K562 (cell line): Measurements from ENCODE around the gene GADL1. TPM values are rescaled to one million over a fixed set of nuclear protein-coding genes. Genes with fewer than 3 reads are reported as not detected.

Experiments
- ATAC-seq: fragments of 200-7000 bp; cut with Tn5 transposase; 3 replicates; pipeline ENCODE4 v1.9.1; 2020; ENCODE audit warnings: moderate library complexity
- BruUV-seq: library from RNA; stranded (reverse); fragments of 400-500 nt; replicated peaks from 2 replicates; lab custom pipeline; 2021; lab: Mats Ljungman, UMichigan
- CTCF ChIA-PET: fragments of 300-600 bp; formaldehyde crosslinking; extraction: SDS; loops from one replicate; lab custom pipeline; 2021; ENCODE audit warnings: low intra/inter-chr PET ratio; lab: Yijun Ruan, JAX
- POLR2A ChIA-PET: fragments of 300-600, 350-650 bp; sonication (Branson Sonifier 250); formaldehyde crosslinking; extraction: SDS; loops from one replicate; lab custom pipeline; 2021; ENCODE audit warnings: antibody characterized with exemption, inconsistent platforms; lab: Yijun Ruan, JAX
- DNase-seq, 4 experiments: peaks; one replicate each; pipeline versions ENCODE4 v3.0.0 to v3.0.0-alpha.2; 2011 to 2018; ENCODE audit warnings: low spot score in 3 of 4, mixed read lengths in 3 of 4; ENCODE audit errors: extremely low read depth in 1 of 4
- FAIRE-seq: peaks from 2 replicates; lab custom pipeline; 2011; peaks lifted over from hg19 to GRCh38; lab: Jason Lieb, UNC
- H2AFZ ChIP-seq: 2 replicates; pipeline ENCODE4 v1.6.0; 2011; ENCODE audit warnings: low read depth, low read length, control low read depth, inconsistent platforms
- H3K27ac ChIP-seq: fragments of 200-600 bp; 3 replicates; pipeline ENCODE4 v1.8.0; 2011; ENCODE audit warnings: low read depth, mild to moderate bottlenecking, control low read depth, inconsistent platforms, low read length, moderate library complexity, mixed read lengths; ENCODE audit errors: extremely low read depth
- H3K27me3 ChIP-seq, 2 experiments: fragments of 300-600 bp in 1 of 2; 2 replicates in 1 of 2; 3 replicates in 1 of 2; pipeline versions ENCODE4 v1.6.0 to v1.8.0; 2011; ENCODE audit warnings: inconsistent platforms in 2 of 2, low read length in 2 of 2, mild to moderate bottlenecking in 1 of 2, mixed read lengths in 1 of 2, moderate library complexity in 1 of 2; ENCODE audit not compliant: control insufficient read depth in 2 of 2, insufficient read depth in 2 of 2
- H3K36me3 ChIP-seq: fragments of 300-600 bp; 3 replicates; pipeline ENCODE4 v1.8.0; 2011; ENCODE audit warnings: mild to moderate bottlenecking, low read length, inconsistent platforms; ENCODE audit not compliant: control insufficient read depth, insufficient read depth
- H3K4me1 ChIP-seq, 2 experiments: fragments of 200-600 bp in 1 of 2; replicated peaks in 1 of 2; 2 replicates in 1 of 2; 3 replicates in 1 of 2; pipeline versions ENCODE4 v1.5.1 to v1.8.0; 2011; ENCODE audit warnings: inconsistent platforms in 2 of 2, low read length in 2 of 2, mild to moderate bottlenecking in 1 of 2, mixed read lengths in 1 of 2, moderate library complexity in 1 of 2; ENCODE audit not compliant: control insufficient read depth in 2 of 2, insufficient read depth in 2 of 2
- H3K4me2 ChIP-seq: 2 replicates; pipeline ENCODE4 v1.6.1; 2011; ENCODE audit warnings: low read length, control low read depth, inconsistent platforms, mixed read lengths; ENCODE audit not compliant: insufficient read depth
- H3K4me3 ChIP-seq: fragments of 200-600 bp; sonication (generic), shearing (Covaris generic); 2 replicates; pipeline ENCODE4 v1.5.1; 2016; ENCODE audit warnings: control low read depth, inconsistent platforms
- H3K79me2 ChIP-seq: fragments of 200-600 bp; 3 replicates; pipeline ENCODE4 v1.8.0; 2011; ENCODE audit warnings: low read length, inconsistent platforms; ENCODE audit not compliant: control insufficient read depth, insufficient read depth
- H3K9ac ChIP-seq, 2 experiments: 2 replicates each; pipeline versions ENCODE4 v1.6.0 to v1.6.1; 2011; ENCODE audit warnings: low read depth in 2 of 2, low read length in 2 of 2, control low read depth in 1 of 2, inconsistent platforms in 1 of 2, mild to moderate bottlenecking in 1 of 2, mixed read lengths in 1 of 2; ENCODE audit not compliant: insufficient read depth in 1 of 2
- H3K9me1 ChIP-seq: one replicate; pipeline ENCODE4 v1.6.0; 2011; ENCODE audit warnings: inconsistent platforms, mild to moderate bottlenecking, low read length, moderate library complexity; ENCODE audit not compliant: control insufficient read depth, insufficient read depth
- H3K9me3 ChIP-seq: replicated peaks from 2 replicates; pipeline ENCODE4 v1.5.1; 2011; ENCODE audit warnings: low read depth, low read length, inconsistent platforms; ENCODE audit not compliant: control insufficient read depth, insufficient read depth
- H4K20me1 ChIP-seq: replicated peaks from 2 replicates; pipeline ENCODE4 v1.6.1; 2011; ENCODE audit warnings: low read length, inconsistent platforms, mixed read lengths; ENCODE audit not compliant: control insufficient read depth, insufficient read depth
- ARID3A ChIP-seq: IDR thresholded peaks from 2 replicates; pipeline ENCODE4 v1.6.1; 2012; ENCODE audit warnings: low read depth, low read length, improper control_type of control experiment, borderline replicate concordance
- CHAMP1 ChIP-seq: fragments of 450-650 bp; IDR thresholded peaks from 2 replicates; pipeline ENCODE4 v1.6.1; 2016; ENCODE audit warnings: mild to moderate bottlenecking
- E2F3 ChIP-seq: fragments of 250-450 bp; sonication (Bioruptor Pico); IDR thresholded peaks from 2 replicates; pipeline ENCODE4 v1.4.0; 2020; ENCODE audit warnings: mild to moderate bottlenecking
- HOMEZ ChIP-seq: fragments of 250-450 bp; sonication (Bioruptor Pico); IDR thresholded peaks from 2 replicates; pipeline ENCODE4 v1.4.0; 2020; ENCODE audit warnings: mild to moderate bottlenecking, moderate library complexity
- MLLT1 ChIP-seq, 2 experiments: fragments of 450-650 bp; IDR thresholded peaks; 2 replicates each; pipeline ENCODE4 v1.6.1; 2016
- SNAPC5 ChIP-seq: fragments of 250-450 bp; sonication (Bioruptor Pico); IDR thresholded peaks from 2 replicates; pipeline ENCODE4 v1.8.0; 2021; ENCODE audit warnings: moderate library complexity, mild to moderate bottlenecking, inconsistent platforms
- SP1 ChIP-seq: sonication (generic); formaldehyde crosslinking; IDR thresholded peaks from 2 replicates; pipeline ENCODE4 v1.8.1; 2022; ENCODE audit warnings: mild to moderate bottlenecking, missing genetic modification reagents
- THRAP3 ChIP-seq: fragments of 450-650 bp; IDR thresholded peaks from 2 replicates; pipeline ENCODE4 v1.6.1; 2016; ENCODE audit warnings: mild to moderate bottlenecking, inconsistent platforms, borderline replicate concordance
- WHSC1 ChIP-seq: IDR thresholded peaks from one replicate; pipeline ENCODE4 v1.6.1; 2012; ENCODE audit warnings: low read length, control low read depth, inconsistent platforms
- ZNF586 ChIP-seq: fragments of 450-650 bp; formaldehyde crosslinking; conservative IDR thresholded peaks from 2 replicates; pipeline ENCODE4 v1.4.0; 2020; ENCODE audit warnings: mild to moderate bottlenecking, moderate library complexity
- ZNF695 ChIP-seq: fragments of 450-650 bp; formaldehyde crosslinking; IDR thresholded peaks from 2 replicates; pipeline ENCODE4 v1.4.0; 2020; ENCODE audit warnings: mild to moderate bottlenecking, moderate library complexity
- WGBS: fragments of 100-300 bp; shearing (Covaris generic); methylation state at CpG from one replicate; pipeline ENCODE4 v1.1.6; 2016; ENCODE audit warnings: low coverage, mixed read lengths; ENCODE audit not compliant: insufficient coverage; ENCODE audit errors: missing lambda C conversion rate; 5-methylcytosine and 5-hydroxymethylcytosine counted together
- in situ Hi-C: fragments of 300-500 bp; cut with MboI; formaldehyde crosslinking; loops from 4 replicates; pipeline ENCODE4 v1.15.0; 2018; ENCODE audit warnings: inconsistent platforms, mixed read lengths
- intact Hi-C: fragments of 100-400 bp; cut with micrococcal nuclease; formaldehyde crosslinking; loops from 2 replicates; pipeline ENCODE4 v1.14.2; 2022
- polyA plus RNA-seq, 8 experiments: library from polyadenylated mRNA; depleted of rRNA in 4 of 8; stranded (reverse) in 5 of 8; unstranded in 3 of 8; fragments of >200 nt; fragmentation: Nextera tagmentation in 2 of 8; fragmentation: Illumina TruSeq in 1 of 8; extraction: Ambion mirVana in 2 of 8; extraction: Trizol in 1 of 8; gene quantifications; 2 replicates each; pipeline versions ENCODE4 v1.2.1 to v1.2.3, GENCODE V29; 2011 to 2014; ENCODE audit warnings: inconsistent platforms in 1 of 8, missing spikeins in 1 of 8
- total RNA-seq, 7 experiments: library from RNA; depleted of rRNA in 6 of 7; stranded (reverse); fragments of >200 nt in 6 of 7; fragmentation: Illumina TruSeq in 2 of 7; extraction: Trizol in 2 of 7; gene quantifications; 2 replicates each; pipeline versions ENCODE4 v1.2.1 to v1.2.3, GENCODE V29; 2011 to 2021; ENCODE audit warnings: low replicate concordance in 1 of 7

GADL1 gene
- total and polyA plus RNA-seq, 9 of the 15 experiments (the other 6 are each of a cell fraction or from before 2014, with no cell fraction given): 0.07 TPM; not detected in 8

GRCh38 chr3:30855400-30856292 is 38.8 kb downstream of the GADL1 start:
- POLR2A ChIA-PET: no interaction called here
- FAIRE-seq (no peak), DNase-seq (no peak), ATAC-seq (no peak)
- no peaks in the 10 kb centered on the region for H3K36me3 ChIP-seq
- H3K4me3 ChIP-seq: no peak overlapping the region
- intact Hi-C loops: no loop called here
- 0% methylated on average over 5 of the region's 6 CpGs for WGBS
- no peak overlapping the region for H3K27ac ChIP-seq
- no peaks in the 10 kb centered on the region for H3K27me3 ChIP-seq
- H2AFZ ChIP-seq: no peak overlapping the region
- H3K9me1 ChIP-seq: no peaks in the 10 kb centered on the region
- H3K9ac ChIP-seq: no peak overlapping the region
- BruUV-seq: no TSS peak
- H3K4me2 ChIP-seq: no peak overlapping the region
- H3K4me1 ChIP-seq: no peaks in the 10 kb centered on the region
- in situ Hi-C loops: no loop called here
- CTCF ChIA-PET: no interaction called here
- no peaks in the 10 kb centered on the region for H4K20me1 ChIP-seq
- no peaks in the 10 kb centered on the region for H3K79me2 ChIP-seq
- no peaks in the 10 kb centered on the region for H3K9me3 ChIP-seq
- TF ChIP-seq WHSC1 (no peak), HOMEZ (CRISPR knock-in tag) (no peak), E2F3 (CRISPR knock-in tag) (no peak), ZNF586 (no peak), CHAMP1 (no peak), ARID3A (no peak), THRAP3 (no peak), MLLT1 (IDR thresholded peaks at IDR 0.05) (no peak), SP1 (no peak), SNAPC5 (no peak), ZNF695 (CRISPR knock-in tag) (no peak)
